ENCODE data around the gene CERS5. TPM values are rescaled to one million over a fixed set of nuclear protein-coding genes. Genes with fewer than 3 reads are reported as not detected.

The CERS5 gene
- total and polyA plus RNA-seq, 12 donors = 8.3 to 51.7 (median 11.8) TPM

DNA sequence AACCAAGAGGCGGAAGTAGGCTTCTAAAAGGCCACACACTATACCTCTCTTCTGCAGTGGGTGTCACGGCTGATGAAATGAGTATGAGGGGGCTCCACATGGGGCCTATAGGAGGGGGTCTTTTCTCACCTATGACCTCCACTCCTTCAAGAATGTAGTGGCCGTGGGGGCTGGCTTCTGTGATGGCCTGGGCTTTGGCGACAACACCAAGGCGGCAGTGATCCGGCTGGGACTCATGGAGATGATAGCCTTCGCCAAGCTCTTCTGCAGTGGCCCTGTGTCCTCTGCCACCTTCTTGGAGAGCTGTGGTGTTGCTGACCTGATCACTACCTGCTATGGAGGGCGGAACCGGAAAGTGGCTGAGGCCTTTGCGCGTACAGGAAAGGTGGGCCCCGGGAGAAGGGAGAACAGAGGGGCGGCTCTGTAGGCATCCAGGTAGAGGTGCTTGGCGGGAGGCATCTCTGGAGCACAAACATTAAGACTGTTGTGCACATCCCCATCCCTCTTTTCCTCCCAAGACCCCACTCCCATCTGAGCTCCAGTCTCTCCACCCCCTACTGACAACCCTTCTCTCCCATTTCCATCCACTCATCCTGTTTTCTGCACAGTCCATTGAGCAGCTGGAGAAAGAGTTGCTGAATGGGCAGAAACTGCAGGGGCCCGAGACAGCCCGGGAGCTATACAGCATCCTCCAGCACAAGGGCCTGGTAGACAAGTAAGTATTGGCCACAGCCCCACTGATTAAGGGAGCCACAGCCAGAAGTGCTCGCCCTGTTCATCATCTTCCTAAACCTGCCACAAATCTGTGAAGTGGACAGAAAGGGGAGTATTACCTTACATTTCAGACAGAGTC lies 59.5 kb downstream of the CERS5 start:
- TF ChIP-seq, protein P1, sequence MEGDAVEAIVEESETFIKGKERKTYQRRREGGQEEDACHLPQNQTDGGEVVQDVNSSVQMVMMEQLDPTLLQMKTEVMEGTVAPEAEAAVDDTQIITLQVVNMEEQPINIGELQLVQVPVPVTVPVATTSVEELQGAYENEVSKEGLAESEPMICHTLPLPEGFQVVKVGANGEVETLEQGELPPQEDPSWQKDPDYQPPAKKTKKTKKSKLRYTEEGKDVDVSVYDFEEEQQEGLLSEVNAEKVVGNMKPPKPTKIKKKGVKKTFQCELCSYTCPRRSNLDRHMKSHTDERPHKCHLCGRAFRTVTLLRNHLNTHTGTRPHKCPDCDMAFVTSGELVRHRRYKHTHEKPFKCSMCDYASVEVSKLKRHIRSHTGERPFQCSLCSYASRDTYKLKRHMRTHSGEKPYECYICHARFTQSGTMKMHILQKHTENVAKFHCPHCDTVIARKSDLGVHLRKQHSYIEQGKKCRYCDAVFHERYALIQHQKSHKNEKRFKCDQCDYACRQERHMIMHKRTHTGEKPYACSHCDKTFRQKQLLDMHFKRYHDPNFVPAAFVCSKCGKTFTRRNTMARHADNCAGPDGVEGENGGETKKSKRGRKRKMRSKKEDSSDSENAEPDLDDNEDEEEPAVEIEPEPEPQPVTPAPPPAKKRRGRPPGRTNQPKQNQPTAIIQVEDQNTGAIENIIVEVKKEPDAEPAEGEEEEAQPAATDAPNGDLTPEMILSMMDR (IDR thresholded peaks at IDR 0.05) = no peak
- ATAC-seq (no peak), DNase-seq (no peak)
- H3K27me3 ChIP-seq = no peaks in the 10 kb centered on the region
- H3K9me3 ChIP-seq = no peaks in the 10 kb centered on the region
- H3K36me3 ChIP-seq = no peaks in the 10 kb centered on the region
- peaks cover 23 to 56% (median 41%) of the 10 kb centered on the region in 9 donors for H3K4me1 ChIP-seq
- no peak overlapping the region for H3K27ac ChIP-seq
- no peak overlapping the region for H3K4me3 ChIP-seq
- intact Hi-C loops (cut with DNase I) = no loop called here
- 94 to 95% methylated on average over 17 of the region's 17 CpGs for WGBS, 2 donors

DNA sequence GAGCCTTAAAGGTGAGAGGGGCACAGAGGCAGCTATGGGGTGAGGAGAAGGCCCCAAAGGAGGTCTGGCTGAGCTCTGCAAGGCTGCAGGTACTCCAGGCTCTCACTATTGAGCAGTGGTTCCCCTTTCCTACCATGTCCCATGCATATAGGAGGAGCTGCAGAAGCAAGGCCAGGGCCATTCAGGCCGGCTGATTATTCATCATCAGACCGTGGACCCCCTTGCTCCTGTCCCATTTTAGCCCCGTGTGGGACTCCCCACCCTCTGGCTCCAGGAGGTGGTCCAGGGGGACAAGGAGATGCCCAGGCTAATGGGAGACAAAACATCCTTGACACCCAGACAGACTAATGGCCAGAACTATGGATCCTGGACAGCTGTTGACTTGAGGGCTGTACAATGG lies 60.3 kb downstream of the CERS5 start:
- DNase-seq (no peak), ATAC-seq (no peak)
- H3K4me1 ChIP-seq = peaks cover 23 to 62% (median 42%) of the 10 kb centered on the region in 9 donors
- no peak overlapping the region for H3K27ac ChIP-seq
- TF ChIP-seq, protein P1 (IDR thresholded peaks at IDR 0.05) = no peak
- intact Hi-C loops (cut with DNase I) = no loop called here
- H3K36me3 ChIP-seq = peaks cover 0 to 6% (median 0%) of the 10 kb centered on the region in 9 donors
- H3K9me3 ChIP-seq = no peaks in the 10 kb centered on the region
- H3K27me3 ChIP-seq = no peaks in the 10 kb centered on the region
- no peak overlapping the region for H3K4me3 ChIP-seq
- WGBS, 2 donors = 82 to 91% methylated on average over 3 of the region's 3 CpGs

DNA sequence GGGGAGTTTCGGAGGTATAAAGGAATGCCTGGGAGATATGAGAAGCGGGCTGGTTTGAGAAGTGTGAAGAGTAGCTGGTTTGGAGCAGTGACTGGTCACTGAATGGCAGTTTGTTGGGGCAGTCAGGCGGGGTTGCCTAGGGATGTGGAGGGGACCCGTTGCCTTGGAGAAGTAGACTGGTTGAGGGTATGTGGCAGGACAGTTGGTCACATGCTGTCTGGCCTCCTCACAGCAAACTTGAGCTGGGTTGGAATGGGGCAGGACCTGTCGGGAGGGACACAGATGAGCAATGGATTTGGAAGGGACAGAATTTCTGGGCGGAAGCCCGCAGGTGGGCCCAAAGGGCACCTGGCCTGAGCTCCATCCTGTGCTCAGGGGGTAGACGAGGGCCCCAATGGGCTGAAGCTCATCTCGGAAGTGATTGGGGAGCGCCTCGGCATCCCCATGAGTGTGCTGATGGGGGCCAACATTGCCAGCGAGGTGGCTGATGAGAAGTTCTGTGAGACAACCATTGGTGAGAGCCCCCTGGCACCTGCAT lies 61.2 kb downstream of the CERS5 start:
- TF ChIP-seq, protein P1 (IDR thresholded peaks at IDR 0.05) = no peak

GRCh38 chr12:50104417-50105366 lies 62.5 kb downstream of the CERS5 start:
- TF ChIP-seq, protein P1 (IDR thresholded peaks at IDR 0.05) = no peak
- intact Hi-C loops (cut with DNase I) = no loop called here
- Histone ChIP-seq H3K27me3 (no peaks in the 10 kb centered on the region), H3K27ac (peak overlapping the region in 3 of 10 donors; percentile 18 to 47 (median 34)), H3K4me1 (peaks cover 8 to 49% (median 32%) of the 10 kb centered on the region in 9 donors), H3K9me3 (no peaks in the 10 kb centered on the region), H3K4me3 (peak overlapping the region in 5 of 10 donors; percentile 16 to 34 (median 24)), H3K36me3 (peaks cover 0 to 25% (median 6%) of the 10 kb centered on the region in 9 donors)
- WGBS, 2 donors = 81 to 85% methylated on average over 14 of the region's 14 CpGs
- DNase-seq = no peak
- peak in 1 of 8 donors; percentile 2 for ATAC-seq

More for the DNA sequence above, 61.2 kb downstream of the CERS5 start:
- ATAC-seq (no peak), DNase-seq (no peak)
- no peak overlapping the region for H3K4me3 ChIP-seq
- H3K9me3 ChIP-seq = no peaks in the 10 kb centered on the region
- no peak overlapping the region for H3K27ac ChIP-seq
- intact Hi-C loops (cut with DNase I) = no loop called here
- H3K27me3 ChIP-seq = no peaks in the 10 kb centered on the region
- peaks cover 0 to 14% (median 0%) of the 10 kb centered on the region in 9 donors for H3K36me3 ChIP-seq
- H3K4me1 ChIP-seq = peaks cover 20 to 62% (median 38%) of the 10 kb centered on the region in 9 donors
- WGBS, 2 donors = 94% methylated on average over 12 of the region's 12 CpGs

Measured in heart right ventricle (tissue), 16 donors.